Peyer's patch (tissue), 4 donors: Measurements from ENCODE around the gene MYRIP.

ENCODE experiments used
- POLR2A ChIP-seq, 2 donors: fragments of 450-650 bp; IDR thresholded peaks; one replicate each; pipeline ENCODE4 v1.5.1; 2017; ENCODE audit warnings: antibody characterized with exemption in 2 of 2, mild to moderate bottlenecking in 2 of 2, moderate library complexity in 2 of 2
- TF ChIP-seq, protein P1 (sequence below), 6 experiments: fragments of 450-650 bp in 4 of 6; fragments of 200-600 bp in 2 of 6; sonication (generic) in 1 of 6; IDR thresholded peaks; one replicate each; pipeline ENCODE4 v1.5.1; 2017 to 2019; ENCODE audit warnings: antibody characterized with exemption in 6 of 6, mild to moderate bottlenecking in 3 of 6, moderate library complexity in 1 of 6

- TF ChIP-seq, protein P1, sequence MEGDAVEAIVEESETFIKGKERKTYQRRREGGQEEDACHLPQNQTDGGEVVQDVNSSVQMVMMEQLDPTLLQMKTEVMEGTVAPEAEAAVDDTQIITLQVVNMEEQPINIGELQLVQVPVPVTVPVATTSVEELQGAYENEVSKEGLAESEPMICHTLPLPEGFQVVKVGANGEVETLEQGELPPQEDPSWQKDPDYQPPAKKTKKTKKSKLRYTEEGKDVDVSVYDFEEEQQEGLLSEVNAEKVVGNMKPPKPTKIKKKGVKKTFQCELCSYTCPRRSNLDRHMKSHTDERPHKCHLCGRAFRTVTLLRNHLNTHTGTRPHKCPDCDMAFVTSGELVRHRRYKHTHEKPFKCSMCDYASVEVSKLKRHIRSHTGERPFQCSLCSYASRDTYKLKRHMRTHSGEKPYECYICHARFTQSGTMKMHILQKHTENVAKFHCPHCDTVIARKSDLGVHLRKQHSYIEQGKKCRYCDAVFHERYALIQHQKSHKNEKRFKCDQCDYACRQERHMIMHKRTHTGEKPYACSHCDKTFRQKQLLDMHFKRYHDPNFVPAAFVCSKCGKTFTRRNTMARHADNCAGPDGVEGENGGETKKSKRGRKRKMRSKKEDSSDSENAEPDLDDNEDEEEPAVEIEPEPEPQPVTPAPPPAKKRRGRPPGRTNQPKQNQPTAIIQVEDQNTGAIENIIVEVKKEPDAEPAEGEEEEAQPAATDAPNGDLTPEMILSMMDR (IDR thresholded peaks at IDR 0.05), result no peak
- no peak for TF ChIP-seq POLR2A (IDR thresholded peaks at IDR 0.05)
Measured at GRCh38 chr3:39869890-39870289, 60.5 kb downstream of the MYRIP start.
